ENCODE measurements around the gene MGAM2. TPM values are rescaled to one million over a fixed set of nuclear protein-coding genes. Genes with fewer than 3 reads are reported as not detected.

The MGAM2 gene
- total RNA-seq, 2 experiments from 2014 or later, result not detected

DNA sequence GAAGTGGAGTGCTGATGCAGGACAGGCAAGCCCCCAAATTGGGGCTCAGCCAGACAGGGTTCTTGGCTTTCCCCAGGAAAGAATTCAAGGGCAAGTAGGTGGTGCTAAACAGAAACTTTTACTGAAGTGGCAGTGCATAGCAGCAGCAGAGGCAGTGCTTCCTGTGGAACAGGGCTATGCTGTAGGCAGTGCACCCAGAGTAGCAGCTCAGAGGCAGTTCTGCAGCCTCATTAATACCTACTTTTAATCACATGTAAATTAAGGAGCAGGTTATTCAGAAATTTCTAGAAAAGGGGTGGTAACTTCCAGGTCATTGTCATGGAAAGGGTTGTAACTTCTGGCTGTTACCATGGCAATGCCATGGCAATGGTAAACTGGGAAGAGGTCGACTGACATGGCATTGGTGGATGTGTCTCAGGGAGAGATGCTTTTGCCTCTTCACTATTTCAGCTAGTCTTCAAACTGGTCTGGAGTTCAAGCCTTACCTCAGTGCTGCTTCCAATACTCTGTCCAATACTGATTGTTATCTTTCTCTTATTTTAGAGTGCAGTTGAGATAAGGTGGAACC, 117.1 kb downstream of the MGAM2 start:
- no peak overlapping the region for H3K27ac Mint-ChIP-seq
- H3K36me3 Mint-ChIP-seq, result no peaks in the 10 kb centered on the region
- no peak overlapping the region for H3K4me3 Mint-ChIP-seq
- no peaks in the 10 kb centered on the region for H3K9me3 Mint-ChIP-seq (ENCODE audit: low read depth)
- no peaks in the 10 kb centered on the region for H3K4me1 Mint-ChIP-seq
- no peaks in the 10 kb centered on the region for H3K27me3 Mint-ChIP-seq
- ATAC-seq, result no peak
- no peak for DNase-seq
- CTCF ChIA-PET, result no interaction called here

DNA sequence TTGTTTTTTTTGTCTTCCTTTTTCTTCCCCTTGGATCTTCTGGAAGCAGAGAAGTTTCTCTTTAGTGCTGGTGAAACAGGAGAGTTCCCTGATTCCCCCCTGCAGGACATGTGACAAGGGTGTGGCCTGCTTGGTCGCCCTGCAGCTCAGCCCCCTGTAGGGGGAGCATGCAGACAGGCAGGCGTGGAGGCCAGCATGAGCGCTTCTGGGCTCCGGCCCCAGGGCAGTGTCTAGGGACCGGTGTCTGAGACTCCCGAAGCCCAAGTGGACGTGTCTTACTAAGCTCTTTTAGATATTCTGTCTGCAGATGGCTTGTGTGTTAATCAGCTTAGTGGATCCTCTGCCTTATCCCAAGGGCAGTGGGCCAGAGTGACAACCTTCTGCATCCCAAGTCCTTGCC, 120.2 kb downstream of the MGAM2 start:
- Mint-ChIP-seq H3K27ac (no peak overlapping the region), H3K36me3 (no peaks in the 10 kb centered on the region), H3K4me1 (no peaks in the 10 kb centered on the region), H3K27me3 (peaks cover 9% of the 10 kb centered on the region), H3K9me3 (ENCODE audit: low read depth) (no peaks in the 10 kb centered on the region), H3K4me3 (no peak overlapping the region)
- no peak for DNase-seq
- CTCF ChIA-PET, result no interaction called here
- no peak for ATAC-seq

DNA sequence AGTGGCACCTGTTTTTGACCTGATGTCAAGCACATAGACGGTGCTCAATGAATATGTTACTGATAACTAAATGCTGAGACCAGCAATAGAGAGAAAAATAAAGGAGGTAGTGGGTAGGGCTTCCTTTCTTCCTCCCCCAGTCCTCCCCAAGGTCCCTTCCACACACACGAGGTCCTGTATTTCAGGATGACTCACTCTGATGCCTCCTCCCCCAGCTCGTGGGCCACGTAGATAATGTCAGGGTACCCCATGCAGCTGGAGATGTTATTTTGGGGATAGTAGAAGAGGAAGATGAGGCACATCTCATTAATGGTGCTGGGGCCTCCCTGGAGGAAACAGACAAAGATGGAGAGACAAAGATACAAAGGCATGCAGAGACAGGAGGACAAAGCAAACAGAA, 129.0 kb downstream of the MGAM2 start:
- Mint-ChIP-seq H3K27me3 (peaks cover 7% of the 10 kb centered on the region), H3K36me3 (no peaks in the 10 kb centered on the region), H3K4me1 (peaks cover 2% of the 10 kb centered on the region), H3K9me3 (ENCODE audit: low read depth) (no peaks in the 10 kb centered on the region), H3K27ac (no peak overlapping the region), H3K4me3 (no peak overlapping the region)
- no peak for DNase-seq
- CTCF ChIA-PET, result no interaction called here
- ATAC-seq, result no peak

DNA sequence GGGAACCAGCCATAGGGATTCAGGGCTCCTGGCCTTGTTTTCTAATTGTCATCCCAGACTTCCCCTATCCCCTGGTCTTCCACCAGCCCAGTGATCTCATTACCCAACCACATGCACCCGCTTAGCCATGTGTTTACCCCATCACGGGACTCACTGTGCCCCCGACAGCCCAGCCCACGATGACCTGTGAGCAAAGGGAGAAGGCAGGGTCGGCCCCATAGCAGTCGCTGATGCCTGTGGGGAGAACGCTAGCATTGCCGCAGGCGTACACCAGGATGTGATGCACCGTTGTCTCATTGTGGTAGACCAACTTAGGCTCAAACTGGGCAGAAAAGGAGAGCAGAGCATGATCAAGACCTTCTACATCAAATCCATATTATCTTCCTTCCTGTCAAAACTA, 132.3 kb downstream of the MGAM2 start:
- CTCF ChIA-PET, result no interaction called here
- no peaks in the 10 kb centered on the region for H3K36me3 Mint-ChIP-seq
- H3K27ac Mint-ChIP-seq, result no peak overlapping the region
- H3K27me3 Mint-ChIP-seq, result no peaks in the 10 kb centered on the region
- H3K4me1 Mint-ChIP-seq, result peaks cover 2% of the 10 kb centered on the region
- no peaks in the 10 kb centered on the region for H3K9me3 Mint-ChIP-seq (ENCODE audit: low read depth)
- no peak for DNase-seq
- no peak overlapping the region for H3K4me3 Mint-ChIP-seq
- ATAC-seq, result no peak

DNA sequence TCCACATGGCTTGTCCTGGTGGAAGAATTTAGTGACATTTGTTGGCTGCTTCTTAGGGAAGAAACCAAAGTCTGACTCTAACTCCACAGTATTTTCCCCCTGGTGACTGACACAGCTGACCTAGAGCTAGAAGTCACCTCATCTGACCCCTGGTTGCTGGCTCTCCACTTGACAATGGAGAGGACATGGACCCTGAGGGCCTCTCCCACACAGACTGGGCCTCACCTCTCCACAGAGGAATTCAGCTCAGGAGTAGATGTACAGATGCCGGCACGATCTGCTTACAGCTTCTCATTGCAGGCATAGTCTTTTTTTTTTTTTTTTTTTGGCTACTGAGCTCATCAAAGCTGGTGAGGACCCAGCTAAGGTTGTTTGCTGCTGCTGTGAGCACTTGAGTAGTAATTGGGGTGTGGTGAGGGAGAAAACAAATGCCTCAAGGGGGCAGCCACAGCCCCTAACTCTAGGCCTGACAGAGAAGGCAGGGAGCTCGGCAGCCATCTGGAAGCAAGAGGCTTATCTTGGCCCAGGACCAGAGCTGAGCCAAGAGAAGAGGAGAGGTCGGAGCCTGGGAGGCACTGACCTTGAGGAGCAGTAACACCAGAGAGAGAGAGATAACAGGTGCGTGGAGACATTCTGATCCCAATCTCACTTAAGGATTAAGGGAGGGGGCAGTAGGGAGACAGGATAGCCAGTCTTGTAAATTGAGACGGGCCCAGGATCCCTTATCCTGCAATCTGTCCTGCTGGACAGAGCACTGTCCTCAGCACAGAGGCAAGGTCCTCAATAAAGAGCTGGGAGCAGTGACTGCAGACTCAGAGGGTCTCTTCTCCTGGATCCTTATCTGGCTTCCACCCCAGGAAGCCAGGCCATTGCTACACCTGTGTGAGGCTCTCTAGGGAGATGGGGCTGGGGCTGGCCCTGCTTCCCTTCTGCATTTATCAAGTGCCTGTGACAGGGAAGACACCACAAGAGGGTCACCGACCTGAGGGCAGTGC, 136.9 kb downstream of the MGAM2 start:
- no peaks in the 10 kb centered on the region for H3K4me1 Mint-ChIP-seq
- no peak overlapping the region for H3K27ac Mint-ChIP-seq
- CTCF ChIA-PET, result interaction anchor here (0.7 to 0.9 kb wide), 4 partner anchors 11 to 1682 kb away, joined by 3 to 4 read pairs (median 3); no protein-coding TSS in a partner anchor
- no peaks in the 10 kb centered on the region for H3K36me3 Mint-ChIP-seq
- ATAC-seq (no peak), DNase-seq (no peak)
- H3K4me3 Mint-ChIP-seq, result no peak overlapping the region
- H3K27me3 Mint-ChIP-seq, result peaks cover 2% of the 10 kb centered on the region
- no peaks in the 10 kb centered on the region for H3K9me3 Mint-ChIP-seq (ENCODE audit: low read depth)

DNA sequence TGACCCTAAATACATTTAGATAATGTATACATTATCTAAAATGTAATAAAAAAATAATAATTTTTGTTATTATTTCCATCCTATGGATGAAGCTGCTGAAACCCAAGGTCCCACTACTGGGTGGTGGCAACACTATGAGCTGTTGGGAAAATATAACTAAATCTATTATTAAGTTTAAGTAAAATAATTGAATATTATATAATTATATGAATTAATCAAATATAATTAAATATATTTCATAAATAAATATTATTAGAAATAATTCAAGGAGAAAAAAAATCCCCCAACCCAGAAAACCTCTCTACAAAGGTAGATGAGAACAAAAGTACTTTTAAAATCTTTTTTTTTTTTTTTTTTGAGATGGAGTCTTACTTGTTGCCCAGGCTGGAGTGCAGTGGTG, 138.4 kb downstream of the MGAM2 start:
- peaks cover 2% of the 10 kb centered on the region for H3K27me3 Mint-ChIP-seq
- ATAC-seq, result no peak
- H3K36me3 Mint-ChIP-seq, result no peaks in the 10 kb centered on the region
- H3K27ac Mint-ChIP-seq, result no peak overlapping the region
- CTCF ChIA-PET, result interaction anchor here (0.9 kb wide), 1 partner anchor 12 kb away, joined by 3 read pairs; no protein-coding TSS in a partner anchor
- DNase-seq, result no peak
- H3K4me3 Mint-ChIP-seq, result no peak overlapping the region
- no peaks in the 10 kb centered on the region for H3K9me3 Mint-ChIP-seq (ENCODE audit: low read depth)
- no peaks in the 10 kb centered on the region for H3K4me1 Mint-ChIP-seq

DNA sequence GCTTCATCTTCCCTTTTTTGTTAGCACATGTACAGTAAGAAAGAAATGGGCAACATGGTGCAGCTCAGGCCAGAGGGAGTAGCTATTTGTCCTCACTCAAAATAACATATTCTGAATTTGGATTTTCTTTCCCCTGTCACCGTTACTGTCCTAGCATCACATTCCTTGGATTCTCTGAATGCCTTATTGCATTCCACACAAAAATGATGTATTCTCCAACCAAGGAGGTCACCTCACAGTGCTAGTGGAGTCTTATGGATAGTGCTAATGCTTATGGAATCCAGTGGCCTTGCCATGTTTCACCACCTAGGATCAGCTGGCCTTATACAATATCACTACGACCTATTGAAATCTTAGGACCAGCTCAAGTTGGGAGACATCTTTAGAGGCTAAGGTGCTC, 139.2 kb downstream of the MGAM2 start:
- H3K27me3 Mint-ChIP-seq, result peaks cover 2% of the 10 kb centered on the region
- CTCF ChIA-PET, result no interaction called here
- no peaks in the 10 kb centered on the region for H3K4me1 Mint-ChIP-seq
- no peak overlapping the region for H3K4me3 Mint-ChIP-seq
- no peaks in the 10 kb centered on the region for H3K36me3 Mint-ChIP-seq
- ATAC-seq, result no peak
- no peak overlapping the region for H3K27ac Mint-ChIP-seq
- DNase-seq, result no peak
- H3K9me3 Mint-ChIP-seq (ENCODE audit: low read depth), result no peaks in the 10 kb centered on the region

DNA sequence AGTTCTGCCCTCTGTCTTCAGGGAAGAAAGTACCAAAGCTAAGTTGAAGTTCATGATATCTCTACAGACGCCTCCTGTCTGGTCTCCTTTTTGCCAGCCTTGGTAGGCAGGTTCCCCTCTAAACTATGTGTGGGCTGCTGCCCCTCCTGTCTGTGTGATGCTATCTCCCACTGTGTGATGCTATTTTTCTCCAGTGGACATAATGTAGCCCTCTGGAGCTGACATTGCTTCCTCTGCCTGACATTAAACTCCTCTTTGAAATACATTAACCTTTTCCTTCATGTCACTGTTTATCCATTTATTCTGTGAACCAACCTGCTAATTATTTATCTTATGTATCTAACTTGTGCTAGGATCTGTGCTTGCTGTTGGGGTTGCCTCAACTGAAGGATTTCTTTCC, 146.4 kb downstream of the MGAM2 start, which contains the start of gene PRSS58:
PRSS58 (minus strand) TSS at position 101 of the 400 bp plus-strand sequence. CDS start 351 bp downstream, outside the sequence.
- ATAC-seq (no peak), DNase-seq (no peak)
- H3K4me3 Mint-ChIP-seq, result no peak within 1 kb of the TSS
- CTCF ChIA-PET, result no interaction called here
- no peak within 1 kb of the TSS for H3K27ac Mint-ChIP-seq
- no peaks in the 10 kb centered on the region for H3K36me3 Mint-ChIP-seq
- no peaks in the 10 kb centered on the region for H3K9me3 Mint-ChIP-seq (ENCODE audit: low read depth)
- no peaks in the 10 kb centered on the region for H3K4me1 Mint-ChIP-seq
- H3K27me3 Mint-ChIP-seq, result peaks cover 6% of the 10 kb centered on the region

DNA sequence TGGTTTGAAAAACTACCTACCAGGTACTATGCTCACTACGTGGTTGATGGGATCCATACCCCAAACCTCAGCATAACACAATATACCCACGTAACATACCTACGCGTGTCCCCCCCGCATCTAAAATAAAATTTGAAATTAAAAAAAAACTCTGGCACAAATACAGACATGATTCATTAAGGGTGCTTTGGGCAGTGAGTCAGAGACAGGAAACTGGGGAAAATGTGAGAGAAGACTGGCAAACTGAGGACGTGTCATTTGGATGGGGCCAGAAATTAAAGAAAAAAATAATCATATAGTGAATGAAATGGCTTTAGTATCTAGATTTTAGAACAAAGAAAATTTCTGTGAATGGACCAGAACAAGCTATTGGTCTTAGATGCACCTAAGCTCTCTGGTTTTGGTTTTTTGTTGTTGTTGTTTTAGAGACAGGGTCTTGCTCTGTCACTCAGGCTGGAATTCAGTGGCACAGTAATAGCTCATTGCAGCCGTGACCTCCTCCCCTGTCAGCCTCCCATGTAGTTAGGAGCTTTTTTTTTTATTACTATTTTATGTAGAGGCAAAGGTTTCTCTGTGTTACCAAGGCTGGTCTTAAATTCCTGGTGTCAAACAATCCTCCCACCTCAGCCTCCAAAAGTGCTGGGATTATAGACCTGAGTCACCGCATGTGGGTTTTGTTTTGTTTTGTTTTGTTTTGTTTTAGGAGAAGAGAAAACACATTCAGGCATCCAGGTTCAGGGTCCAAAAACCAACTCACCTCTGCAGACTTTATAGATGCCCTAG, 152.3 kb downstream of the MGAM2 start:
- Mint-ChIP-seq H3K36me3 (no peaks in the 10 kb centered on the region), H3K4me3 (no peak overlapping the region), H3K27me3 (peaks cover 9% of the 10 kb centered on the region), H3K9me3 (ENCODE audit: low read depth) (no peaks in the 10 kb centered on the region), H3K27ac (no peak overlapping the region), H3K4me1 (no peaks in the 10 kb centered on the region)
- CTCF ChIA-PET, result no interaction called here
- no peak for DNase-seq
- ATAC-seq, result no peak

Other genes with a start within 250 kb of the MGAM2 start
- gene OR9A4, start 195.3 kb upstream of the MGAM2 start, total RNA-seq, result not detected
- gene CLEC5A, start 164.7 kb upstream of the MGAM2 start, total RNA-seq, result not detected
- gene TAS2R38, start 137.9 kb upstream of the MGAM2 start, total RNA-seq, result not detected
- gene MGAM, start 115.8 kb upstream of the MGAM2 start, total RNA-seq, result not detected
- not detected for gene PRSS58, start 146.3 kb downstream of the MGAM2 start, total RNA-seq